H1 (cell line): ENCODE results near the gene NUP98. TPM values are rescaled to one million over a fixed set of nuclear protein-coding genes. Genes with fewer than 3 reads are reported as not detected.

Source experiments
- CTCF ChIA-PET: fragments of 300-600 bp; sonication (Branson Sonifier 250); formaldehyde crosslinking; loops from one replicate; lab custom pipeline; 2021; ENCODE audit not compliant: partially characterized antibody; lab: Charles Lee
- POLR2A ChIA-PET: fragments of 300-600 bp; sonication (Branson Sonifier 250); formaldehyde crosslinking; loops from one replicate; lab custom pipeline; 2021; ENCODE audit warnings: inconsistent platforms; ENCODE audit not compliant: partially characterized antibody; lab: Charles Lee
- DNase-seq, 2 experiments: peaks; one replicate each; pipeline versions ENCODE4 v3.0.0 to v3.0.0-alpha.2; 2010 to 2022; ENCODE audit warnings: low spot score in 2 of 2, low read depth in 1 of 2, mixed read lengths in 1 of 2
- FAIRE-seq: peaks from 2 replicates; lab custom pipeline; 2011; peaks lifted over from hg19 to GRCh38; lab: Jason Lieb, UNC
- H2AFZ ChIP-seq: 2 replicates; pipeline ENCODE4 v1.8.1; 2012; ENCODE audit warnings: low read length, inconsistent platforms
- H2AK5ac ChIP-seq: 2 replicates; pipeline ENCODE4 v1.6.1; 2013; ENCODE audit warnings: low read depth, low read length
- H2BK120ac ChIP-seq: replicated peaks from 2 replicates; pipeline ENCODE3; 2013; ENCODE audit warnings: low read depth, low read length, inconsistent platforms
- H2BK12ac ChIP-seq: 2 replicates; pipeline ENCODE4 v1.6.1; 2013; ENCODE audit warnings: low read depth, low read length
- H2BK15ac ChIP-seq: 2 replicates; pipeline ENCODE4 v1.6.1; 2013; ENCODE audit warnings: low read length
- H2BK20ac ChIP-seq: 2 replicates; pipeline ENCODE4 v1.6.1; 2013; ENCODE audit warnings: low read length
- H2BK5ac ChIP-seq: 2 replicates; pipeline ENCODE4 v1.6.1; 2013; ENCODE audit warnings: low read depth, low read length
- H3K14ac ChIP-seq: 2 replicates; pipeline ENCODE4 v1.6.1; 2013; ENCODE audit warnings: inconsistent platforms; ENCODE audit not compliant: insufficient read length
- H3K18ac ChIP-seq: 2 replicates; pipeline ENCODE4 v1.6.1; 2013; ENCODE audit warnings: low read length; ENCODE audit errors: extremely low read depth
- H3K23ac ChIP-seq: 2 replicates; pipeline ENCODE4 v1.6.1; 2013; ENCODE audit warnings: inconsistent platforms; ENCODE audit not compliant: insufficient read length
- H3K23me2 ChIP-seq: 2 replicates; pipeline ENCODE4 v1.6.1; 2013; ENCODE audit warnings: low read depth, low read length
- H3K27ac ChIP-seq: 2 replicates; pipeline ENCODE4 v1.6.1; 2011; ENCODE audit warnings: low read depth, low read length, inconsistent platforms
- H3K27me3 ChIP-seq, 4 experiments: replicated peaks in 1 of 4; 1 replicate in 1 of 4; 2 replicates in 3 of 4; pipeline versions ENCODE4 v1.6.1 to v1.8.1; 2011 to 2013; ENCODE audit warnings: low read length in 3 of 4, mild to moderate bottlenecking in 3 of 4, inconsistent platforms in 2 of 4, mixed read lengths in 2 of 4, moderate library complexity in 1 of 4; ENCODE audit not compliant: control insufficient read depth in 3 of 4, insufficient read depth in 3 of 4; ENCODE audit errors: extremely low read depth in 1 of 4
- H3K36me3 ChIP-seq, 4 experiments: 2 replicates each; pipeline versions ENCODE4 v1.6.1 to v1.8.1; 2011 to 2013; ENCODE audit warnings: mild to moderate bottlenecking in 4 of 4, low read length in 3 of 4, moderate library complexity in 2 of 4, control low read depth in 1 of 4, inconsistent platforms in 1 of 4; ENCODE audit not compliant: insufficient read depth in 4 of 4, control insufficient read depth in 2 of 4
- H3K4ac ChIP-seq: replicated peaks from 2 replicates; pipeline ENCODE3; 2013; ENCODE audit warnings: low read length, low read depth, mixed read lengths, inconsistent platforms; ENCODE audit not compliant: insufficient read length
- H3K4me1 ChIP-seq, 4 experiments: replicated peaks in 1 of 4; 1 replicate in 1 of 4; 2 replicates in 3 of 4; pipeline versions ENCODE4 v1.6.1 to v1.8.1; 2011 to 2013; ENCODE audit warnings: low read length in 3 of 4, inconsistent platforms in 2 of 4, mixed read lengths in 1 of 4; ENCODE audit not compliant: insufficient read depth in 4 of 4, control insufficient read depth in 3 of 4
- H3K4me2 ChIP-seq, 2 experiments: 2 replicates each; pipeline versions ENCODE4 v1.6.1 to v1.8.1; 2011 to 2013; ENCODE audit warnings: low read depth in 2 of 2, low read length in 2 of 2, control low read depth in 1 of 2, inconsistent platforms in 1 of 2, mild to moderate bottlenecking in 1 of 2; ENCODE audit not compliant: insufficient read depth in 1 of 2
- H3K4me3 ChIP-seq, 4 experiments: fragments of 200-600, 300-600 bp in 1 of 4; sonication (generic), shearing (Covaris generic), sonication (Bioruptor Twin) in 1 of 4; 2 replicates each; pipeline versions ENCODE4 v1.5.1 to v1.8.1; 2011 to 2016; ENCODE audit warnings: low read length in 4 of 4, low read depth in 3 of 4, control low read depth in 2 of 4, inconsistent platforms in 2 of 4, mild to moderate bottlenecking in 2 of 4, mixed read lengths in 1 of 4, moderate library complexity in 1 of 4; ENCODE audit not compliant: insufficient read depth in 2 of 4; ENCODE audit errors: extremely low read depth in 1 of 4
- H3K56ac ChIP-seq: replicated peaks from 2 replicates; pipeline ENCODE3; 2013; ENCODE audit warnings: low read depth, mild to moderate bottlenecking, mixed read lengths, low read length, inconsistent platforms; ENCODE audit not compliant: insufficient read length
- H3K79me1 ChIP-seq: 2 replicates; pipeline ENCODE4 v1.6.1; 2013; ENCODE audit warnings: low read depth, low read length, control low read depth
- H3K79me2 ChIP-seq, 2 experiments: 2 replicates each; pipeline versions ENCODE4 v1.6.1 to v1.8.1; 2012 to 2013; ENCODE audit warnings: low read length in 2 of 2, mild to moderate bottlenecking in 2 of 2, inconsistent platforms in 1 of 2; ENCODE audit not compliant: insufficient read depth in 2 of 2, control insufficient read depth in 1 of 2
- H3K9ac ChIP-seq, 4 experiments: replicated peaks in 1 of 4; 1 replicate in 1 of 4; 2 replicates in 3 of 4; pipeline versions ENCODE4 v1.6.1 to v1.8.1; 2011 to 2013; ENCODE audit warnings: low read depth in 3 of 4, low read length in 3 of 4, control low read depth in 2 of 4, mild to moderate bottlenecking in 2 of 4, moderate library complexity in 2 of 4, inconsistent platforms in 1 of 4; ENCODE audit errors: extremely low read depth in 1 of 4
- H3K9me3 ChIP-seq, 2 experiments: 2 replicates each; pipeline versions ENCODE4 v1.6.1 to v1.8.1; 2012 to 2013; ENCODE audit warnings: mild to moderate bottlenecking in 2 of 2, moderate library complexity in 2 of 2, control low read depth in 1 of 2, inconsistent platforms in 1 of 2, low read depth in 1 of 2, low read length in 1 of 2, mixed read lengths in 1 of 2; ENCODE audit not compliant: insufficient read depth in 2 of 2
- H4K20me1 ChIP-seq, 2 experiments: replicated peaks in 1 of 2; 2 replicates each; pipeline versions ENCODE3 to v1.8.1; 2011 to 2013; ENCODE audit warnings: inconsistent platforms in 2 of 2, low read length in 2 of 2, mild to moderate bottlenecking in 1 of 2; ENCODE audit not compliant: insufficient read depth in 2 of 2, control insufficient read depth in 1 of 2
- H4K5ac ChIP-seq: 2 replicates; pipeline ENCODE4 v1.6.1; 2013; ENCODE audit warnings: low read length, low read depth, mixed read lengths, inconsistent platforms; ENCODE audit not compliant: insufficient read length
- H4K8ac ChIP-seq: 2 replicates; pipeline ENCODE4 v1.8.0; 2013; ENCODE audit warnings: mild to moderate bottlenecking, moderate library complexity, low read length, inconsistent platforms; ENCODE audit not compliant: insufficient read depth; ENCODE audit errors: extremely low read depth
- H4K91ac ChIP-seq: replicated peaks from 2 replicates; pipeline ENCODE3; 2013; ENCODE audit warnings: low read length, mixed read lengths, inconsistent platforms; ENCODE audit not compliant: insufficient read length
- GABPA ChIP-seq: IDR thresholded peaks from 2 replicates; pipeline ENCODE4 v1.6.1; 2011; ENCODE audit warnings: mild to moderate bottlenecking, low read length, moderate library complexity, borderline replicate concordance; ENCODE audit not compliant: insufficient read depth
- KDM4A ChIP-seq: IDR thresholded peaks from one replicate; pipeline ENCODE4 v1.7.1; 2012; ENCODE audit warnings: low read depth, mild to moderate bottlenecking, moderate library complexity, low read length, inconsistent platforms; ENCODE audit not compliant: severe bottlenecking
- MAFK ChIP-seq: IDR thresholded peaks from 2 replicates; pipeline ENCODE4 v1.6.1; 2012; ENCODE audit warnings: low read depth, mild to moderate bottlenecking, improper control_type of control experiment, low read length
- RAD21 ChIP-seq, 2 experiments: IDR thresholded peaks in 1 of 2; conservative IDR thresholded peaks in 1 of 2; 2 replicates each; pipeline ENCODE4 v1.6.1; 2011; ENCODE audit warnings: low read depth in 2 of 2, low read length in 2 of 2, improper control_type of control experiment in 1 of 2, inconsistent platforms in 1 of 2, mild to moderate bottlenecking in 1 of 2, moderate library complexity in 1 of 2
- SAP30 ChIP-seq: fragments of 300-600 bp; sonication (generic); IDR thresholded peaks from 2 replicates; pipeline ENCODE4 v1.7.1; 2012; ENCODE audit warnings: low read length, moderate library complexity, mild to moderate bottlenecking, inconsistent platforms; ENCODE audit not compliant: insufficient read depth, insufficient replicate concordance
- USF2 ChIP-seq: IDR thresholded peaks from 2 replicates; pipeline ENCODE4 v1.6.1; 2011; ENCODE audit warnings: low read length, improper control_type of control experiment
- WGBS, 2 experiments: shearing (Covaris generic) in 1 of 2; methylation state at CpG; one replicate each; pipeline versions ENCODE4 v1.1.6 to v1.1.7; 2013 to 2015; ENCODE audit warnings: low lambda C conversion rate in 2 of 2, mixed read lengths in 2 of 2, inconsistent platforms in 1 of 2, low coverage in 1 of 2, missing lambda C conversion rate in 1 of 2; ENCODE audit not compliant: insufficient replicate concordance in 2 of 2, insufficient coverage in 1 of 2, insufficient read length in 1 of 2; ENCODE audit errors: extremely low coverage in 1 of 2, missing lambda C conversion rate in 1 of 2; 5-methylcytosine and 5-hydroxymethylcytosine counted together
- polyA plus RNA-seq, 7 experiments: library from polyadenylated mRNA; depleted of rRNA in 3 of 7; stranded (reverse) in 5 of 7; unstranded in 2 of 7; fragments of >200 nt in 5 of 7; fragments of 200-250 nt in 2 of 7; gene quantifications; 1 replicate in 5 of 7; 2 replicates in 1 of 7; 4 replicates in 1 of 7; pipeline versions ENCODE4 v1.2.1 to v1.2.3, GENCODE V29; 2011 to 2013; ENCODE audit warnings: missing spikeins in 2 of 7, mixed read lengths in 2 of 7
- total RNA-seq: library from RNA; stranded (reverse); fragmentation: NEBNext Ultra II Directional; extraction: Animal tissue kit (Norgen Biotek cat#: 25700); gene quantifications from 2 replicates; pipeline ENCODE4 v1.2.1, GENCODE V29; 2021

Gene NUP98
- total and polyA plus RNA-seq, 2 of the 8 experiments (the other 6 are each of a cell fraction or from before 2014, with no cell fraction given): 98.6 to 261 TPM

- no peak overlapping the region for H4K91ac ChIP-seq
- ChIA-PET POLR2A (interaction anchor here (0.6 to 0.9 kb wide), 2 partner anchors 49 to 301 kb away, joined by 3 to 4 read pairs; no protein-coding TSS in a partner anchor), CTCF (interaction anchor here (1.4 kb wide), 1 partner anchor 97 kb away, joined by 5 read pairs; the partner anchor contains the start of gene PGAP2)
- no peak for TF ChIP-seq GABPA
- TF ChIP-seq SAP30: no peak
- TF ChIP-seq KDM4A: no peak
- no peak for TF ChIP-seq MAFK
- TF ChIP-seq RAD21 (IDR thresholded peaks at IDR 0.05 in 1 of 2, conservative IDR thresholded peaks at IDR 0.05 in 1 of 2; ENCODE audit: low read depth in 2 of 2, low read length in 2 of 2): no peak
- no peak for TF ChIP-seq USF2
- no peaks in the 10 kb centered on the region for H3K9me3 ChIP-seq
- H3K9ac ChIP-seq: no peak overlapping the region
- H3K36me3 ChIP-seq: peaks cover 8 to 69% (median 38%) of the 10 kb centered on the region in 4 experiments; a peak in 7 of 8 replicates
- no peak overlapping the region for H2BK120ac ChIP-seq
- no peak overlapping the region for H2BK20ac ChIP-seq
- no peak overlapping the region for H3K4me2 ChIP-seq
- H3K56ac ChIP-seq: no peak overlapping the region
- no peak for FAIRE-seq
- no peak overlapping the region for H3K4me3 ChIP-seq
- peaks cover 0 to 11% of the 10 kb centered on the region in 2 experiments; a peak in 1 of 4 replicates for H3K79me2 ChIP-seq
- WGBS, 2 experiments: 82% methylated on average over 6 of the region's 6 CpGs; no CpG with 5 or more reads in 1 of the 2 experiments
- no peak overlapping the region for H2BK15ac ChIP-seq
- H4K20me1 ChIP-seq: peaks cover 0 to 1% of the 10 kb centered on the region in 2 experiments
- H3K4me1 ChIP-seq: peaks cover 0 to 11% (median 4%) of the 10 kb centered on the region in 4 experiments; a peak in 4 of 7 replicates
- no peaks in the 10 kb centered on the region; the same call in 1 of the 2 replicates for H3K79me1 ChIP-seq
- H3K18ac ChIP-seq: no peak overlapping the region
- no peak overlapping the region for H3K27ac ChIP-seq
- no peaks in the 10 kb centered on the region for H3K23me2 ChIP-seq
- no peak overlapping the region for H2AK5ac ChIP-seq
- no peak overlapping the region for H4K5ac ChIP-seq
- H3K27me3 ChIP-seq: no peaks in the 10 kb centered on the region
- DNase-seq: no peak
- H2AFZ ChIP-seq: no peak overlapping the region
- H4K8ac ChIP-seq: no peak overlapping the region
- no peak overlapping the region for H3K23ac ChIP-seq
- H3K4ac ChIP-seq: no peak overlapping the region
- no peak overlapping the region for H2BK5ac ChIP-seq
- no peak overlapping the region for H3K14ac ChIP-seq
- H2BK12ac ChIP-seq: no peak overlapping the region
Measured at GRCh38 chr11:3712274-3712673, 85.1 kb downstream of the NUP98 start.
